AG04449 (cell line): Measurements from ENCODE around the gene POU2AF2.
"Not testable (repeated sequence)": the region's sequence is repeated elsewhere in the genome, so short reads cannot be mapped to it uniquely, and the experiment has no call there.

Experiments
- CTCF ChIA-PET: fragments of 350-600 bp; formaldehyde crosslinking; extraction: SDS; loops from one replicate; lab custom pipeline; 2021; ENCODE audit warnings: antibody characterized with exemption; lab: Yijun Ruan, JAX
- POLR2A ChIA-PET: fragments of 400-600, 350-600 bp; formaldehyde crosslinking; extraction: SDS; loops from one replicate; lab custom pipeline; 2020; ENCODE audit warnings: antibody characterized with exemption, inconsistent platforms; lab: Yijun Ruan, JAX
- DNase-seq: peaks from one replicate; pipeline ENCODE4 v3.0.0-alpha.2; 2010; ENCODE audit warnings: low read depth, low spot score
- H3K4me3 ChIP-seq: 2 replicates; pipeline ENCODE4 v1.5.1; 2011; ENCODE audit warnings: low read depth, mild to moderate bottlenecking, control low read depth, low read length
- CTCF ChIP-seq: IDR thresholded peaks from one replicate; pipeline ENCODE4 v1.5.1; 2011; ENCODE audit warnings: mild to moderate bottlenecking, moderate library complexity, low read length, control low read depth, inconsistent platforms; ENCODE audit not compliant: insufficient read depth; ENCODE audit errors: missing control alignments

Gene POU2AF2

DNA sequence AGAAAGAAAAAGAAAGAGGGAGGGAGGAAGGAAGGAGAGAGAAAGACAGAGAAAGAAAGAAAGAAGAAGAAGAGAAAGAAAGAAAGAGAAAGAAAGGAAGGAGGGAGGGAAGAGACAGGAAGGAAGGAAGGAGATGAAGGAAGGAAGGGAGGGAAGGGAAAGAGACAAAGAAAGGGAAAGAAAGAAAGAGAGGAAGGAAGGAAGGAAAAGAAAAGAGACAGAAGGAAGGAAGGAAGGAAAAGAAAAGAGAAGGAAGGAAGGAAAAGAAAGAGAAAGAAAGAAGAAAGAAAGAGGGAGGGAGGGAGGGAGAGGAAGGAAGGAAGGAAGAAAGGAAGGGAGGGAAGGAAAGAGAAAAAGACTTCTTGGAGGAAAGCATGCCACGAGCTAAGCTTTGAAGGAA, 19.1 kb downstream of the POU2AF2 start:
- no peak for TF ChIP-seq CTCF
- H3K4me3 ChIP-seq = no peak overlapping the region
- ChIA-PET POLR2A (no interaction called here), CTCF (no interaction called here)
- no peak for DNase-seq

- POLR2A ChIA-PET = no interaction called here
- CTCF ChIA-PET = no interaction called here
Measured at GRCh38 chr11:111265421-111265820, 19.9 kb downstream of the POU2AF2 start.

GRCh38 chr11:111268303-111268702, 22.8 kb downstream of the POU2AF2 start:
- H3K4me3 ChIP-seq, POLR2A ChIA-PET, DNase-seq: not testable (repeated sequence)
- CTCF ChIA-PET = interaction anchor here (1.0 to 1.7 kb wide), 2 partner anchors 179 to 187 kb away, joined by 3 to 4 read pairs; no protein-coding TSS in a partner anchor

More at GRCh38 chr11:111265421-111265820, 19.9 kb downstream of the POU2AF2 start:
- TF ChIP-seq CTCF = no peak
- DNase-seq = no peak
- no peak overlapping the region for H3K4me3 ChIP-seq

DNA sequence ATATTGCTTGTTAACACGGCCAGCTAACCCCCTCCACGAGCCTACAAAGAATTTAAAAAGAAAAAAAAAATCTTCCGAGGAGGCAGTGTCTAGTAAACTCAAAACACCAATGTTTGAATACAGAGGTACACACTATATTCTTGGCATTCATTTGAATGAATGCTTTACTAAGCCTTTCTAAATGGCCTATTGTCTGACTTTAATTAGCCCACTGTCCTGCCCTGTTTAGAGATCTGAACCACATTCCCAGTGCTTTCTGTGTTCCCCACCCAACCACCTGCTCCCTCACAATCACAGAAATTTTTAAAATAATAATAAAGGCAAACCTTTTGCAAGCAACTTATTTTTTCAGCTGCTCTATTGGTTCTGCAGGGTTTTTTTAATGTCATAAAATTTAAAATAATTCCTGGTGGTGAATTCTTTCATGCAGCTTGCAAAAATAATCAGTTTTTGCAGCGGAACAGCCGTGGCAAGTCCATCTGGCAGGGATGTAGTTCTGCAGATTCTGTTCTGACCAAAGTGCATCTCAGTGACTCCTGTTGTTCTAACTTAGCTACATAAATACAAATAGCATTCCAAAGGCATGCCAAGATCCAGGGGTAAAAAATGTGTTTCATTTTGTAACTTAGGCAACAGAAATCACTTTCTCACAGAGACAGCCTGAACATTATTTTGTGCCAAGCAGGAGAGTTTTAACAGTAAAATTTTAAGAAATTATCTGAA, 23.8 kb downstream of the POU2AF2 start:
- ChIA-PET POLR2A (no interaction called here), CTCF (interaction anchor here (1.0 to 1.7 kb wide), 2 partner anchors 178 to 186 kb away, joined by 3 to 4 read pairs; no protein-coding TSS in a partner anchor)
- no peak for TF ChIP-seq CTCF
- no peak overlapping the region for H3K4me3 ChIP-seq
- no peak for DNase-seq

GRCh38 chr11:111272420-111272819, 26.9 kb downstream of the POU2AF2 start:
- no peak for DNase-seq
- TF ChIP-seq CTCF = no peak
- ChIA-PET CTCF (interaction anchor here (4.3 kb wide), 1 partner anchor 11 kb away, joined by 28 read pairs; no protein-coding TSS in a partner anchor), POLR2A (no interaction called here)
- no peak overlapping the region for H3K4me3 ChIP-seq

GRCh38 chr11:111282562-111283075, 37.1 kb downstream of the POU2AF2 start:
- H3K4me3 ChIP-seq = no peak overlapping the region
- no peak for DNase-seq
- no peak for TF ChIP-seq CTCF
- ChIA-PET CTCF (interaction anchor here (0.7 to 9.8 kb wide), 23 partner anchors 9 to 572 kb away, joined by 3 to 188 read pairs (median 4); no protein-coding TSS in a partner anchor), POLR2A (no interaction called here)
